HepG2 (cell line): ENCODE data around the gene PCOLCE2. TPM values are rescaled to one million over a fixed set of nuclear protein-coding genes. Genes with fewer than 3 reads are reported as not detected.

ENCODE experiments used
- ATAC-seq: fragments of 200-7000 bp; cut with Tn5 transposase; 3 replicates; pipeline ENCODE4 v1.9.1; 2020; ENCODE audit warnings: mild to moderate bottlenecking, moderate library complexity
- BruUV-seq: library from RNA; stranded (reverse); fragments of 400-500 nt; replicated peaks from 2 replicates; lab custom pipeline; 2021; lab: Mats Ljungman, UMichigan
- CTCF ChIA-PET: fragments of 300-600 bp; formaldehyde crosslinking; extraction: SDS; loops from one replicate; lab custom pipeline; 2021; ENCODE audit warnings: low total read pairs, inconsistent platforms, low intra/inter-chr PET ratio; lab: Yijun Ruan, JAX
- POLR2A ChIA-PET: fragments of 350-600 bp; sonication (Branson Sonifier 250); formaldehyde crosslinking; loops from one replicate; lab custom pipeline; 2020; ENCODE audit warnings: antibody characterized with exemption, inconsistent platforms; lab: Yijun Ruan, JAX
- DNase-seq: peaks from one replicate; pipeline ENCODE4 v3.0.0-alpha.2; 2015; ENCODE audit warnings: low spot score
- FAIRE-seq: peaks from 3 replicates; lab custom pipeline; 2011; peaks lifted over from hg19 to GRCh38; lab: Jason Lieb, UNC
- H2AFZ ChIP-seq: one replicate; pipeline ENCODE4 v1.6.1; 2011; ENCODE audit warnings: low read length, inconsistent platforms
- H3K27ac ChIP-seq: fragments of 300-600 bp; 3 replicates; pipeline ENCODE4 v1.8.0; 2011; ENCODE audit warnings: mixed run types, mild to moderate bottlenecking, mixed read lengths, low read length, inconsistent platforms; ENCODE audit not compliant: insufficient read depth; ENCODE audit errors: extremely low read length
- H3K27me3 ChIP-seq, 2 experiments: fragments of 200-600 bp in 1 of 2; 2 replicates in 1 of 2; 3 replicates in 1 of 2; pipeline versions ENCODE4 v1.6.0 to v1.8.0; 2011; ENCODE audit warnings: low read length in 2 of 2, mild to moderate bottlenecking in 2 of 2, moderate library complexity in 2 of 2, inconsistent platforms in 1 of 2; ENCODE audit not compliant: insufficient read depth in 2 of 2, control insufficient read depth in 1 of 2
- H3K36me3 ChIP-seq, 2 experiments: fragments of 200-600 bp in 1 of 2; replicated peaks in 1 of 2; 2 replicates in 1 of 2; 3 replicates in 1 of 2; pipeline versions ENCODE4 v1.5.1 to v1.8.0; 2011; ENCODE audit warnings: low read length in 2 of 2, inconsistent platforms in 1 of 2; ENCODE audit not compliant: insufficient read depth in 2 of 2, control insufficient read depth in 1 of 2
- H3K4me1 ChIP-seq: 2 replicates; pipeline ENCODE4 v1.5.1; 2012; ENCODE audit warnings: low read length, inconsistent platforms; ENCODE audit not compliant: insufficient read depth
- H3K4me2 ChIP-seq: 2 replicates; pipeline ENCODE4 v1.6.0; 2011; ENCODE audit warnings: low read depth, low read length, inconsistent platforms
- H3K4me3 ChIP-seq, 3 experiments: fragments of 200-600 bp in 1 of 3; sonication (generic), shearing (Covaris generic) in 1 of 3; replicated peaks in 1 of 3; 2 replicates each; pipeline ENCODE4 v1.5.1; 2011 to 2016; ENCODE audit warnings: low read length in 3 of 3, inconsistent platforms in 2 of 3, low read depth in 2 of 3, mild to moderate bottlenecking in 2 of 3, control low read depth in 1 of 3, mixed read lengths in 1 of 3; ENCODE audit not compliant: insufficient read depth in 1 of 3
- H3K79me2 ChIP-seq: one replicate; pipeline ENCODE4 v1.6.1; 2011; ENCODE audit warnings: low read length, inconsistent platforms; ENCODE audit not compliant: insufficient read depth
- H3K9ac ChIP-seq: 2 replicates; pipeline ENCODE4 v1.6.0; 2011; ENCODE audit warnings: mild to moderate bottlenecking, low read depth, low read length, inconsistent platforms; ENCODE audit not compliant: insufficient read depth
- H3K9me3 ChIP-seq: 2 replicates; pipeline ENCODE4 v1.5.1; 2012; ENCODE audit warnings: mild to moderate bottlenecking, low read length
- H4K20me1 ChIP-seq: 2 replicates; pipeline ENCODE4 v1.6.0; 2011; ENCODE audit warnings: inconsistent platforms, mild to moderate bottlenecking, low read length, moderate library complexity; ENCODE audit not compliant: insufficient read depth
- ARID5B ChIP-seq: IDR thresholded peaks from 2 replicates; pipeline ENCODE4 v1.4.0; 2020; ENCODE audit warnings: mild to moderate bottlenecking, missing genetic modification reagents
- ATF4 ChIP-seq, 2 experiments: fragments of 450-650 bp in 1 of 2; sonication (generic) in 1 of 2; formaldehyde crosslinking; IDR thresholded peaks; 2 replicates each; pipeline versions ENCODE4 v1.5.0 to v1.8.0; 2020 to 2022; ENCODE audit warnings: mild to moderate bottlenecking in 1 of 2, missing genetic modification reagents in 1 of 2
- SNAPC2 ChIP-seq: sonication (generic); formaldehyde crosslinking; IDR thresholded peaks from 2 replicates; pipeline ENCODE4 v1.8.1; 2022; ENCODE audit warnings: mild to moderate bottlenecking, missing genetic modification reagents
- SRF ChIP-seq: IDR thresholded peaks from 2 replicates; pipeline ENCODE4 v1.6.1; 2011; ENCODE audit warnings: mild to moderate bottlenecking, low read depth, low read length, moderate library complexity
- TAF1 ChIP-seq: sonication (generic); formaldehyde crosslinking; IDR thresholded peaks from 2 replicates; pipeline ENCODE4 v1.4.0; 2020; ENCODE audit warnings: missing genetic modification reagents
- TFDP2 ChIP-seq: sonication (generic); formaldehyde crosslinking; IDR thresholded peaks from 2 replicates; pipeline ENCODE4 v1.4.0; 2020; ENCODE audit warnings: missing genetic modification reagents
- ZBTB25 ChIP-seq: IDR thresholded peaks from 2 replicates; pipeline ENCODE4 v1.6.1; 2018; ENCODE audit warnings: missing genetic modification reagents
- ZFP82 ChIP-seq: sonication (generic); formaldehyde crosslinking; IDR thresholded peaks from 2 replicates; pipeline ENCODE4 v1.5.1; 2020; ENCODE audit warnings: mild to moderate bottlenecking, missing genetic modification reagents, borderline replicate concordance
- ZMYM3 ChIP-seq: sonication (generic); formaldehyde crosslinking; IDR thresholded peaks from 2 replicates; pipeline ENCODE4 v1.5.1; 2020; ENCODE audit warnings: mild to moderate bottlenecking, missing genetic modification reagents
- ZNF235 ChIP-seq: sonication (generic); formaldehyde crosslinking; IDR thresholded peaks from 2 replicates; pipeline ENCODE4 v1.8.1; 2023; ENCODE audit warnings: mild to moderate bottlenecking, missing genetic modification reagents, borderline replicate concordance
- ZNF292 ChIP-seq: sonication (generic); formaldehyde crosslinking; IDR thresholded peaks from 2 replicates; pipeline ENCODE4 v1.8.1; 2022; ENCODE audit warnings: mild to moderate bottlenecking, low read depth, missing genetic modification reagents, borderline replicate concordance
- ZNF329 ChIP-seq: sonication (generic); formaldehyde crosslinking; IDR thresholded peaks from 2 replicates; pipeline ENCODE4 v1.9.0; 2021; ENCODE audit warnings: low read depth, mild to moderate bottlenecking, missing genetic modification reagents
- ZNF362 ChIP-seq: sonication (generic); formaldehyde crosslinking; IDR thresholded peaks from 2 replicates; pipeline ENCODE4 v1.4.0; 2020; ENCODE audit warnings: missing genetic modification reagents, mild to moderate bottlenecking, borderline replicate concordance
- WGBS: methylation state at CpG from one replicate; pipeline ENCODE4 v1.1.6; 2017; ENCODE audit warnings: low lambda C conversion rate; 5-methylcytosine and 5-hydroxymethylcytosine counted together
- in situ Hi-C: cut with HindIII; loops from 2 replicates; pipeline ENCODE4 v1.10.0; 2017; ENCODE audit warnings: low pct_unique_long_range_greater_than_20kb; ENCODE audit not compliant: extremely low pct_ligation_motif_present
- intact Hi-C: fragments of 100-400 bp; cut with micrococcal nuclease; formaldehyde crosslinking; loops from one replicate; pipeline ENCODE4 v1.10.0; 2022; ENCODE audit not compliant: unreplicated experiment
- polyA plus RNA-seq, 8 experiments: library from polyadenylated mRNA; depleted of rRNA in 3 of 8; stranded (reverse) in 7 of 8; unstranded in 1 of 8; fragments of >200 nt; fragmentation: Illumina TruSeq in 4 of 8; extraction: Trizol in 4 of 8; gene quantifications; 2 replicates each; pipeline versions ENCODE4 v1.2.1 to v1.2.3, GENCODE V29; 2011 to 2016; ENCODE audit warnings: low read depth in 4 of 8, missing spikeins in 1 of 8, mixed read lengths in 1 of 8; ENCODE audit not compliant: insufficient read depth in 1 of 8
- total RNA-seq, 5 experiments: library from RNA; depleted of rRNA; stranded (reverse); fragments of >200 nt; fragmentation: Illumina TruSeq; extraction: Trizol; gene quantifications; 2 replicates each; pipeline ENCODE4 v1.2.3, GENCODE V29; 2016; ENCODE audit warnings: low read depth in 1 of 5

The PCOLCE2 gene
- total and polyA plus RNA-seq, 2 of the 13 experiments (the other 11 are each of a cell fraction or from before 2014, with no cell fraction given) = 0.71 to 2.0 TPM

GRCh38 chr3:142888099-142888480 is 793 bp downstream of the PCOLCE2 start:
- ChIA-PET POLR2A (no interaction called here), CTCF (no interaction called here)
- intact Hi-C loops = no loop called here
- Histone ChIP-seq H4K20me1 (no peaks in the 10 kb centered on the region), H3K27ac (no peak overlapping the region), H3K9me3 (no peaks in the 10 kb centered on the region), H3K79me2 (no peaks in the 10 kb centered on the region), H3K4me3 (peak overlapping the region; percentile 51 to 71 (median 59)), H3K9ac (no peak overlapping the region), H3K27me3 (peaks cover 5 to 46% of the 10 kb centered on the region in 2 experiments), H3K4me2 (peak overlapping the region; percentile 70), H2AFZ (no peak overlapping the region), H3K4me1 (peaks cover 8% of the 10 kb centered on the region), H3K36me3 (no peaks in the 10 kb centered on the region)
- in situ Hi-C loops = no loop called here
- BruUV-seq = no TSS peak
- peak; percentile 80 for ATAC-seq
- no peak for FAIRE-seq
- WGBS = 1% methylated on average over 7 of the region's 14 CpGs
- no peak for DNase-seq
- TF ChIP-seq ZNF235 (no peak), SRF (peak; percentile 68; the same call in 1 of the 2 replicates), SNAPC2 (CRISPR knock-in tag) (no peak), ATF4 (CRISPR knock-in tag; IDR thresholded peaks at IDR 0.05) (no peak; a peak in 1 of 4 replicates), ZMYM3 (CRISPR knock-in tag) (0 out of 2 replicates have a peak, but pooled peaks have one; percentile 39), ZNF329 (CRISPR knock-in tag) (0 out of 2 replicates have a peak, but pooled peaks have one; percentile 11), ZFP82 (CRISPR knock-in tag) (peak; percentile 52; the same call in 1 of the 2 replicates), ZNF362 (CRISPR knock-in tag) (peak; percentile 61; the same call in 1 of the 2 replicates), ZNF292 (CRISPR knock-in tag) (0 out of 2 replicates have a peak, but pooled peaks have one; percentile 1), ZBTB25 (CRISPR knock-in tag) (no peak), TFDP2 (CRISPR knock-in tag) (peak; percentile 41; the same call in 1 of the 2 replicates), ARID5B (CRISPR knock-in tag) (0 out of 2 replicates have a peak, but pooled peaks have one; percentile 3), TAF1 (CRISPR knock-in tag) (no peak)
